Activated CD8-positive, alpha-beta memory T cell treated with anti-CD3 and anti-CD28 coated beads for 48 hours (primary cell): Measurements from ENCODE around the gene IL1RAPL1.

Experiments
- DNase-seq, 3 experiments: peaks; one replicate each; pipeline ENCODE4 v3.0.0-alpha.2; 2020; ENCODE audit warnings: low read depth in 2 of 3, low spot score in 2 of 3

Gene IL1RAPL1

DNA sequence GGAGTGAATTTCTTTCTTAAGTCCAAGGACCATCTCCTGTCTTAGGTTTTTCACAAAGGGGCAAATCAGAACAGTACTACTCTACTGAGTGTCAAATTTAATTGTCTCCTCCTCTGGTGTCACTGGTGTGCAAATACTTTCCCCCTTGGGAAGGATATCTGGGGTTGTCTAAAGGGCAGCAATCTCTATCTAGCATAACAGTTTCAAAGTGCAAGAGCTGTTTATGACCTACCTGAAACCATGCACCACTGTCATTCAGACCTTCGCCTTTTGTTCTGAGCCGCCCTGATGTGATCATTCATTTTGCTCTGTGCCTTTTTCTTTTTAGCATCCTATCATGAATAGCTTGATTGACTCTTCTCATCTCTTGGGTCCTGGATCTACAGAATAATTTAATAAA, 39.3 kb downstream of the IL1RAPL1 start:
- no peak for DNase-seq

DNA sequence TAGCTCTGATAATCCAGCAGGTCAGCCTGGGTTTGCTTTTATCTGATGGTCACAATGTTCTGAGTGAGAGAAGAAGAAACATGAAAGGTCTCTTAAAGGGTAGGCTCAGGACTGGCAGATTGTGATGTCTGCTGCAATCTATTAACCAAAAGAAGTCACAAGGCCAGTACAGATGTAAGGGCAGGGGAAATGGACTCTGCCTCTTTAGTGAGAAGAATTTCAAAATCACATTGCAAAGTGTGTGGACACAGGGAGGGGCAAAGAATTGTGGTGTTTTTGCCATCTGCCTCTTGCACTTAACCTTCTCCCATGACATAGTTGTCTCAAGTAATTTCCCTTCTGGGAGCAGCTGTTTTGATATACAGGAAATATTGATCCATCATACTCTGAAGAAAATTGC, 40.9 kb downstream of the IL1RAPL1 start:
- DNase-seq: no peak

GRCh38 chrX:28638775-28639174, 51.5 kb downstream of the IL1RAPL1 start:
- DNase-seq: no peak

GRCh38 chrX:28639451-28639850, 52.2 kb downstream of the IL1RAPL1 start:
- DNase-seq: no peak

DNA sequence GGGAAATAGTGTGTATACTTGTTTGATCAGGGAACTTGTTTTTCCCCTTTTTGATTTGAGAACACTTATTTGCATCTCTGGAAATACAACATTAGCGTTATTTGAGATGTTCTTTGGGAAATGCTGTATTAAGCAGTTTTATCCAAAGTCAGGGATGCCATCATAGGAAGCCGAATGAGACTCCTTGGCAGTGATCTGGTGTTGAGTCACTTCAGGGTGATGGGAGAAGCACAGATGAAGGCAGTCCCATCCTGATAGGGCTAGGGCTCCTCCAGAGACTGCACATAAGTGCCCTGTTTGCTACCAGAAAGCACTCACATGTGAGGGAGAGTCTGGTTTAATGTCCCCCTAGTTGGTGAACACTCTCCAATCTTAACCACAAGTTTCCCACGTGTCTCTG, 62.3 kb downstream of the IL1RAPL1 start:
- DNase-seq: no peak

DNA sequence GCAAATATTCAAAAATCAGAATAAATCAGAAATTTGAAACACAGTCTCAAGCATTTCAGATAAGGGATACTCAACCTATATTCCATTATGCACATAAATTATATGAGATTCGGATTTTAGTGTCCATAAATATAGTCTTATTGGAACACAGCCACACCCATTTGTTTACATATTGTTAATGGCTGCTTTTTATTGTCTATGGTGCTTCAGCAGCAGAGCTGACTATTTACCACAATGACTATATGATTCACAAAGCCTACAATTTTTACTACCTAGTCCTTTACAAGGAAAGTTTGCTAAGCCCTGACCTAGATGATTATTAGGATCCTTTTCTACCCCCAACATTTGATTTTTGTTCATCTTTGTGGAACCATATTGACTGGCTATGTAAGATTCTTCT, 63.9 kb downstream of the IL1RAPL1 start:
- DNase-seq: no peak

DNA sequence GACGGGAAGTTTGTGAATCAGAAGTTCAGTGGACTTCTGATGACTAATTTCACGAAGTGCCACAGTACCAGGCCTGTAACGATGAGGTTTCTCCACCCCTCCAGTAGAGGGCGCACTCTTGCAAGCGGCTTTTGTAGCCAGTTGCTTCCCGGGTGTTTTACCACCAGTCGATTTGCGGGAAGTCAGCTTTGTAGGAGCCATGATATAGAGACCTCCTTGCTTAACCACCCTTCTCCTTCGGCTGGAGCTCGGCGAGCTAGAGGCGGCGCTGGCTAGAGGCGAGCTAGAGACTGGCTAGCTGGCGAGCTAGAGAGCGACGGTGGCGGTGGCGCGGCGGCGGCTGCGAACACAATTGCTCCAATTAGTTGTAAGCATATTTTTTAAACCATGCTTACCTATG, 72.0 kb downstream of the IL1RAPL1 start:
- no peak for DNase-seq

DNA sequence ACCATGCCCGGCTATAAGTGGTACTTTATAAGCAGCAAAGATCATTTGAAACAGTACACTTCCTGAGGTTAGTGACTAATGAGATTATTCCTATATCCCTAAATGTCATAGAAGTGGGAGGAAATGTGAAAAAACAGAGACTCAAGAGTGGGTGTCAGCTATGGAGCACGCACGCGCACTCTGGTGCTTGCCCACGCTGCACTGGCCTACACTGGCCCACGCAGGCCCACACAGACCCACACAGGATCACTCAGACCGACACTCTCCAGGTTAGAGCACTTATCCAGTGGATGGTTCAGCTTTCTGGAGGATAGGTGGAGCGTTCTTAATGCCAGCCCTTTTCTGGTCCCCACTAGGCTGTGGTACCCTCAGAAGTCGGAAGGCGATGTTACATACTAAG, 78.5 kb downstream of the IL1RAPL1 start:
- DNase-seq: no peak

GRCh38 chrX:28668303-28668702, 81.1 kb downstream of the IL1RAPL1 start:
- DNase-seq: no peak

DNA sequence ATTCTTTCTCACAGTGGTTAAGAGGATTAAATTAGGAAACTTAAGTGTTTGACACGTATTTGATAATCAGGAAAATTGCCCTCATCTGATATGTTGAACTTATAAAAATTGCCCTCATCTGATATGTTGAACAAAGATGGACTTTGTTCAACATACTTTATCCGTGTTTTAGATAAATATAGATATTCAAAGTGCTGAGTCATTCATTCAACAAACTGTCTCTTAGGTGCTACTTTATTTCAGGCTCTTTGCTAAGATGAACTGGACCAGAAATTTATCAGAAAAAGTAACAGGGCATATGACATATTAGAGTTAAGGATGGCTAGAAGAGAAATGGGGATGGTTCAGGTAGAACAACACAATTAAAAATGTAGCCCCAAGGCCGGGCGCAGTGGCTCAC, 81.7 kb downstream of the IL1RAPL1 start:
- no peak for DNase-seq

GRCh38 chrX:28670074-28670473, 82.8 kb downstream of the IL1RAPL1 start:
- no peak for DNase-seq

- DNase-seq: no peak
Observed at GRCh38 chrX:28675173-28675572, 87.9 kb downstream of the IL1RAPL1 start.

GRCh38 chrX:28693101-28693500, 105.9 kb downstream of the IL1RAPL1 start:
- no peak for DNase-seq

- DNase-seq: no peak
Observed at GRCh38 chrX:28697732-28698131, 110.5 kb downstream of the IL1RAPL1 start.

DNA sequence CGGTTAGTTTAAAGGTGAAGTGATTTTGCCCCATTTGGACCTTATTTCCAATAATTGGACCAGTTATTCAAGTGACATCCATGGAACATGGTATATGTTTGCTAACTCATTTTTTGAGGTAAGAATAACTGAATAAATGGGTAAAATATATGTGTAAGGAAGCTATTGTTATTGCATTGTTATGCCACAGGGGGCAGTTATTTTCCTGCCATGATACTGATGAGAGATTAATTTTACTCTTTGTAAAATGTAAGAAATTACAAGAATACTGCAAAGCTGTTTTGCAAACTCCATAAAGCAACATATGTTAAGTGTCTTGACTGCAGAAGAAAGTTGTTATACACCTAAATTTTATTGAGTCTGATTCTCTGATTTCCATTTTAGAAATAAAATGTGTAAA, 114.0 kb downstream of the IL1RAPL1 start:
- no peak for DNase-seq

- no peak for DNase-seq
Observed at GRCh38 chrX:28706964-28707363, 119.7 kb downstream of the IL1RAPL1 start.

GRCh38 chrX:28709421-28709820, 122.2 kb downstream of the IL1RAPL1 start:
- DNase-seq: no peak

GRCh38 chrX:28717864-28718263, 130.6 kb downstream of the IL1RAPL1 start:
- no peak for DNase-seq

DNA sequence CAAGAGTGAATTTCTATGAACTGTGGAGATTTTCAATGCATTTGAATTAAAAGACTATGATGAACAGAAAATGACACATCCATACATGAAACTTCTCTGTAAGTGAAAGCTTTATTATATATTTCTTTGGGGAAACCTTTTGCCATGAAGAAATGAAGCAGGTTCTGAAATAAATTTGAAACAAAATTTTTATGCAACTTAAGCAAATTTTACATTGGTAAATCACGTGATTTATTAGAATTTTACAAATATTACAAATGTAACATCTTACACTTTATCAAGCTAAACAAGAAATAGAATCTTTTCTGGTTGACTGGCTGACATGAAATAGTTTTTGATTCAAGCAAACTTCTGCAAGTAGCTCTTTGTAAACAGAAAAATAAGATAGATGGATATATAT, 131.2 kb downstream of the IL1RAPL1 start:
- no peak for DNase-seq

DNA sequence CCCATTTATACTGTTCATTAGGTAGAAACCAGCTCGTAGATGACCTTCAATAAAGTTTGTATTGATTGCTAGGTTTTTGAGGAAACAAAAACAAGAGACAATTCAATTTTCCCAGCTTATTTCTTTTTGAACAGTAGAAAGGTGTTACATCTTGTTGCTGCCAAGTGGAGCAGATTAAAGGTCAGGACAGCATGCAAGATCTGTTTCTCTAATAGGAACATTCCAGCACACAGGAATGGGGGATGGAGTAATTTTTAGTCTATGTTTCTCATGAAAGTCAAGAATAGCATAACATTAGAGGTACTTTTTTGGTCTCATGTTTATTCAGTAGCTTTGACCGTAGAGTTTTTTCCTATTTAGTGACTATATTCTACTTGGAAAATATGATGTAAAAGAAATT, 132.4 kb downstream of the IL1RAPL1 start:
- no peak for DNase-seq

DNA sequence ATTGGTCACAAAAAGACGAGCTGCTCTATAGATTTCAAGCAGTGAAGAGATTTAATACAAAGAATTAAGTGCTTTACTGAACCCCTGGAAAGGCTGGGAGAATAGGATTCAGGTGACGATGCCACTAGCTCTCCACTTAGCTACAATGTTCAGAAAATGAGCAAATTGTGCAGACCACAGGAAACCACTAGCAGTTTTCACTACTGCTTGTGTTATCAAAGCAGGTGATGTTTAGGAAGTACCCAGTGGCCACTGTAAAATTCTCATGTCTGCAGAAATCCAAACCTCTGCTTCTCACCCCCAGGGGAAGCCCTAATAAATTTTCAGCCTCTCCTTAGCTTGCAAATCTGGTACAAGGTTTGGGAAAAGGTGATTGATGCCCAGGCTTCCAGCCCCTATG, 165.1 kb downstream of the IL1RAPL1 start:
- DNase-seq: no peak

GRCh38 chrX:28756175-28756574, 168.9 kb downstream of the IL1RAPL1 start:
- DNase-seq: no peak

GRCh38 chrX:28756647-28757046, 169.4 kb downstream of the IL1RAPL1 start:
- no peak for DNase-seq

- DNase-seq: no peak
Observed at GRCh38 chrX:28757290-28757689, 170.0 kb downstream of the IL1RAPL1 start.
